Measurements from ENCODE around the gene ABHD8. TPM values are rescaled to one million over a fixed set of nuclear protein-coding genes. Genes with fewer than 3 reads are reported as not detected.

ABHD8 gene
- total and polyA plus RNA-seq, 2 experiments from 2014 or later = 5.5 to 16.5 TPM

- TF ChIP-seq ZNF462 (CRISPR knock-in tag; IDR thresholded peaks at IDR 0.05) (no peak), CREB1 (CRISPR knock-in tag; IDR thresholded peaks at IDR 0.05; ENCODE audit: low read depth) (peak; percentile 73)
Measured at GRCh38 chr19:17309965-17310461, 6.8 kb upstream of the ABHD8 start (continued).

- Mint-ChIP-seq H3K4me1 (peaks cover 28% of the 10 kb centered on the region), H3K4me3 (peak within 1 kb of the TSS; percentile 96), H3K36me3 (ENCODE audit: low read depth) (peaks cover 23% of the 10 kb centered on the region), H3K9me3 (no peaks in the 10 kb centered on the region; the same call in 1 of the 3 replicates), H3K27me3 (ENCODE audit: insufficient read depth, low read depth, poor library complexity) (peaks cover 25% of the 10 kb centered on the region), H3K27ac (peak within 1 kb of the TSS; percentile 97)
- Histone ChIP-seq H3K4me1 (ENCODE audit: insufficient read depth) (peaks cover 25% of the 10 kb centered on the region), H3K27me3 (ENCODE audit: insufficient read depth) (no peaks in the 10 kb centered on the region), H3F3A (replicated peaks; ENCODE audit: low read depth) (peaks cover 33% of the 10 kb centered on the region), H2AFZ (no peak within 1 kb of the TSS; the same call in 1 of the 2 replicates), H3K27ac (ENCODE audit: low read depth) (peak within 1 kb of the TSS; percentile 91), H3K4me3 (peak within 1 kb of the TSS; percentile 94), H3K9me2 (ENCODE audit: insufficient read depth) (no peaks in the 10 kb centered on the region), H3K36me3 (ENCODE audit: insufficient read depth) (no peaks in the 10 kb centered on the region), H4K20me1 (replicated peaks; ENCODE audit: insufficient read depth) (peaks cover 16% of the 10 kb centered on the region), H3K79me2 (replicated peaks; ENCODE audit: insufficient read depth) (peaks cover 35% of the 10 kb centered on the region), H3K4me2 (peak within 1 kb of the TSS; percentile 99)
- TF ChIP-seq, protein P1, sequence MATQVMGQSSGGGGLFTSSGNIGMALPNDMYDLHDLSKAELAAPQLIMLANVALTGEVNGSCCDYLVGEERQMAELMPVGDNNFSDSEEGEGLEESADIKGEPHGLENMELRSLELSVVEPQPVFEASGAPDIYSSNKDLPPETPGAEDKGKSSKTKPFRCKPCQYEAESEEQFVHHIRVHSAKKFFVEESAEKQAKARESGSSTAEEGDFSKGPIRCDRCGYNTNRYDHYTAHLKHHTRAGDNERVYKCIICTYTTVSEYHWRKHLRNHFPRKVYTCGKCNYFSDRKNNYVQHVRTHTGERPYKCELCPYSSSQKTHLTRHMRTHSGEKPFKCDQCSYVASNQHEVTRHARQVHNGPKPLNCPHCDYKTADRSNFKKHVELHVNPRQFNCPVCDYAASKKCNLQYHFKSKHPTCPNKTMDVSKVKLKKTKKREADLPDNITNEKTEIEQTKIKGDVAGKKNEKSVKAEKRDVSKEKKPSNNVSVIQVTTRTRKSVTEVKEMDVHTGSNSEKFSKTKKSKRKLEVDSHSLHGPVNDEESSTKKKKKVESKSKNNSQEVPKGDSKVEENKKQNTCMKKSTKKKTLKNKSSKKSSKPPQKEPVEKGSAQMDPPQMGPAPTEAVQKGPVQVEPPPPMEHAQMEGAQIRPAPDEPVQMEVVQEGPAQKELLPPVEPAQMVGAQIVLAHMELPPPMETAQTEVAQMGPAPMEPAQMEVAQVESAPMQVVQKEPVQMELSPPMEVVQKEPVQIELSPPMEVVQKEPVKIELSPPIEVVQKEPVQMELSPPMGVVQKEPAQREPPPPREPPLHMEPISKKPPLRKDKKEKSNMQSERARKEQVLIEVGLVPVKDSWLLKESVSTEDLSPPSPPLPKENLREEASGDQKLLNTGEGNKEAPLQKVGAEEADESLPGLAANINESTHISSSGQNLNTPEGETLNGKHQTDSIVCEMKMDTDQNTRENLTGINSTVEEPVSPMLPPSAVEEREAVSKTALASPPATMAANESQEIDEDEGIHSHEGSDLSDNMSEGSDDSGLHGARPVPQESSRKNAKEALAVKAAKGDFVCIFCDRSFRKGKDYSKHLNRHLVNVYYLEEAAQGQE (IDR thresholded peaks at IDR 0.05; ENCODE audit: unreplicated experiment) = no peak
- TF ChIP-seq ETS1 (IDR thresholded peaks at IDR 0.05) (peak; percentile 91), POLR2AphosphoS5 (IDR thresholded peaks at IDR 0.05; ENCODE audit: low read depth) (peak; percentile 76), CREB1 (CRISPR knock-in tag; IDR thresholded peaks at IDR 0.05; ENCODE audit: low read depth) (peak; percentile 76)
- DNase-seq (ENCODE audit: low spot score) = peak; percentile 100
- peak; percentile 78 for ATAC-seq
Measured at GRCh38 chr19:17309198-17309964, 6.2 kb upstream of the ABHD8 start, which contains the start of gene DDA1. Gene DDA1 (plus strand): TSS chr19:17309563. CDS start chr19:17309655, 92 bp downstream.
